ENCODE measurements around the gene GJC2.

Gene GJC2

DNA sequence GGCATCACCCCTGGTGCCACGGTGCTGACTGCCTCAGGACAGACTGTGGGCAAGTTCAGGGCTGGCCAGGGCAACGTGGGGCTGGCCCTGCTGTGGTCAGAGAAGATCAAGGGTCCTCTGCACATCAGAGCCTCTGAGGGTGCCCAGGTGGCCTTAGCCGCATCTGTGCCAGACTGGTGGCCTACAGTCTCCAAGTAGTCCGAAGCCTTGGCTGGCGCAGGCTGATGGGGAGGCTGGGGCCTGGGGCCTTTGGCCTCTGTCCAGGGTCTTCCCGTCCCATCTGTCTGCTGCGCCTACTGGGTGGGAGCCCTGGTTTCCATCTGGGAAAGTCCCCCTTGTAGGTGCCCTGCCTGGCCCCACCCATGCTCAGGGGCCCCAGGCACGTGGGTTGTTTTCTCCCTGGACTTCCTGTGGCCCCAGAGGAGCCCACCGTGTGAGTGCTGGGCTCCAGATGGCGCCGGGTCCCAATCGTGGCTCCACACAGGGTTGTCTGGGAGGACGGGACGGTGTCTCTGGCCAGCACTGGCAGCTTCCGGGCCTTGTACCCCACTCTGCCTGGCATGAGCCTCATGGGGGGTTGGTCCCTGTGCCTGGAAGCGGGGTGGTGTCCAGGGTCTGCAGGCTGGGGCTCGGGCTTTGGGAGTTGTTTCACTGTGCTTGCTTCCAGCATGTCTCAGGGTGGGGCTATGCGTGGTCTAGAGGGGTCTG, 25.7 kb downstream of the GJC2 start:
- Histone ChIP-seq H3K4me1 (ENCODE audit: insufficient read depth, low read length, poor library complexity, severe bottlenecking) (peaks cover 3% of the 10 kb centered on the region), H3K36me3 (ENCODE audit: insufficient read depth, low read length) (peaks cover 17% of the 10 kb centered on the region; the same call in 1 of the 2 replicates), H2AFZ (ENCODE audit: low read length) (no peak overlapping the region), H3K4me2 (ENCODE audit: low read depth, low read length, poor library complexity, severe bottlenecking) (no peak overlapping the region), H3K9ac (ENCODE audit: low read depth, low read length, poor library complexity, severe bottlenecking) (no peak overlapping the region), H3K27me3 (ENCODE audit: insufficient read depth, low read length, poor library complexity, severe bottlenecking) (no peaks in the 10 kb centered on the region), H3K9me2 (replicated peaks; ENCODE audit: low read depth, low read length) (no peaks in the 10 kb centered on the region), H4K20me1 (ENCODE audit: insufficient read depth, low read length, poor library complexity, severe bottlenecking) (no peaks in the 10 kb centered on the region), H3K4me3 (ENCODE audit: low read length, poor library complexity, severe bottlenecking) (no peak overlapping the region), H3K79me2 (ENCODE audit: insufficient read depth, low read length) (peaks cover 17% of the 10 kb centered on the region; the same call in 1 of the 2 replicates), H3F3A (ENCODE audit: low read depth) (no peaks in the 10 kb centered on the region), H3K9me3 (ENCODE audit: insufficient read depth, low read depth, low read length) (no peaks in the 10 kb centered on the region)
- TF ChIP-seq, protein P1, sequence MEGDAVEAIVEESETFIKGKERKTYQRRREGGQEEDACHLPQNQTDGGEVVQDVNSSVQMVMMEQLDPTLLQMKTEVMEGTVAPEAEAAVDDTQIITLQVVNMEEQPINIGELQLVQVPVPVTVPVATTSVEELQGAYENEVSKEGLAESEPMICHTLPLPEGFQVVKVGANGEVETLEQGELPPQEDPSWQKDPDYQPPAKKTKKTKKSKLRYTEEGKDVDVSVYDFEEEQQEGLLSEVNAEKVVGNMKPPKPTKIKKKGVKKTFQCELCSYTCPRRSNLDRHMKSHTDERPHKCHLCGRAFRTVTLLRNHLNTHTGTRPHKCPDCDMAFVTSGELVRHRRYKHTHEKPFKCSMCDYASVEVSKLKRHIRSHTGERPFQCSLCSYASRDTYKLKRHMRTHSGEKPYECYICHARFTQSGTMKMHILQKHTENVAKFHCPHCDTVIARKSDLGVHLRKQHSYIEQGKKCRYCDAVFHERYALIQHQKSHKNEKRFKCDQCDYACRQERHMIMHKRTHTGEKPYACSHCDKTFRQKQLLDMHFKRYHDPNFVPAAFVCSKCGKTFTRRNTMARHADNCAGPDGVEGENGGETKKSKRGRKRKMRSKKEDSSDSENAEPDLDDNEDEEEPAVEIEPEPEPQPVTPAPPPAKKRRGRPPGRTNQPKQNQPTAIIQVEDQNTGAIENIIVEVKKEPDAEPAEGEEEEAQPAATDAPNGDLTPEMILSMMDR (conservative IDR thresholded peaks at IDR 0.05; ENCODE audit: low read length) = no peak
- no peak for TF ChIP-seq EZH2phosphoT487 (IDR thresholded peaks at IDR 0.05; ENCODE audit: borderline replicate concordance)

DNA sequence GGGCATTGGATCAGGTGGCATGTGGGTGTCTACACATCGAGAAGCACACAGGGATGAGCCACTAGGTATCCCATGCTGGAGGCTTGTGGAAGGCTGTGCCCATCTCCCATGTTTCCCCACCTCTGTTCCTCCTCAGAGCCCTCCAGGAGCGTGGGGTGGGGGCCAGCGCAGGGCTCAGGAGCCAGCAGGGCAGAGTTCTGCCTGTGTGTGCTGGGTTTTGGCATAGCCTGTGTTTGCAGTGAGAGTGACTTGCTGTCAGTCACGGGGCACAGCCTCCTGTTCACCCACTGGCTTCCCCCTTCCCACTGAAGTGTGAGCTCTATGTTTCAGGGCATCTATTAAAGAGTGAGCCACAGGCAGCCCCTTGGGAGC, 26.3 kb downstream of the GJC2 start:
- H2AFZ ChIP-seq (ENCODE audit: low read length) = no peak overlapping the region
- H3K36me3 ChIP-seq (ENCODE audit: insufficient read depth, low read length) = peaks cover 17% of the 10 kb centered on the region; the same call in 1 of the 2 replicates
- H3K4me1 ChIP-seq (ENCODE audit: insufficient read depth, low read length, poor library complexity, severe bottlenecking) = peaks cover 2% of the 10 kb centered on the region
- H3K4me3 ChIP-seq (ENCODE audit: low read length, poor library complexity, severe bottlenecking) = no peak overlapping the region
- peaks cover 13% of the 10 kb centered on the region; the same call in 1 of the 2 replicates for H3K79me2 ChIP-seq (ENCODE audit: insufficient read depth, low read length)
- H3K9me3 ChIP-seq (ENCODE audit: insufficient read depth, low read depth, low read length) = no peaks in the 10 kb centered on the region
- H3K4me2 ChIP-seq (ENCODE audit: low read depth, low read length, poor library complexity, severe bottlenecking) = no peak overlapping the region
- H3K9me2 ChIP-seq (replicated peaks; ENCODE audit: low read depth, low read length) = no peaks in the 10 kb centered on the region
- no peak overlapping the region for H3K9ac ChIP-seq (ENCODE audit: low read depth, low read length, poor library complexity, severe bottlenecking)
- no peaks in the 10 kb centered on the region for H4K20me1 ChIP-seq (ENCODE audit: insufficient read depth, low read length, poor library complexity, severe bottlenecking)
- TF ChIP-seq, protein P1 (conservative IDR thresholded peaks at IDR 0.05; ENCODE audit: low read length) = no peak
- no peak for TF ChIP-seq EZH2phosphoT487 (IDR thresholded peaks at IDR 0.05; ENCODE audit: borderline replicate concordance)
- H3K27me3 ChIP-seq (ENCODE audit: insufficient read depth, low read length, poor library complexity, severe bottlenecking) = no peaks in the 10 kb centered on the region
- H3F3A ChIP-seq (ENCODE audit: low read depth) = no peaks in the 10 kb centered on the region

DNA sequence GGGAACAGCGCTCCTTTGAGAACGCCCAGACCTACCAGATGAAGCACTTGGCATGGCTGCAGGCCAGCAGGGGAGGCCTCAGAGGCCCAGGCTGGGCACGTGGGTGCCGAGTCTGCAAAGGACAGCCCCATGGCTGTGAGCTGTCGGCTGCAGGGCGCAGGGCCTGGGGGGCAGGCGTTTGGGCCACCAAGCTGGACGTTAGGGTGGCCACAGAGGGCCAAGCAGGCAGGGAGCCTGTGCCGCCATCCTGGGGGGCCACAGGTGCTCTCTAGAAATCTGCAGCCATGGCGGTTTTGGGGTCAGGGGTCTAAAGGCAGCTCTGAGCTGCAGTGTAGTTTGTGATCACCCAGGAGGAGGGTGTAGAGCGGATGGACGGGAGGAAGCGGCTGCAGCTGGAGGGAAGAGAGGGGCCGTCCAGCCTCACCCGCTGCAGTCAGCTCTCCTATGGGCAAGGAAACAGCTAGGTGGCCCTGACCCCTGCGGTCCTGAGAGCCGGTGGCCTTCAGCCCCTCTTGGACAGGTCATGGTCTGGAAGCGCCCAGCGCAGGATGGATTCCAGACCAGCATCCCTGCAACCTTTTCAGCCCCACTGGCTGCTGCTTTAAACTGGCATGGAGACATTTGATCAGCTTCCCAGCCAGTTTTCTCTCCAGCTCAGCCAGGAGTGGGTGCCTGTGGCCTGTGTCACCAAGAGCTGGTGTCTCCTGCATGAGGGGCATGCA, 26.9 kb downstream of the GJC2 start:
- H4K20me1 ChIP-seq (ENCODE audit: insufficient read depth, low read length, poor library complexity, severe bottlenecking) = no peaks in the 10 kb centered on the region
- no peaks in the 10 kb centered on the region for H3K4me1 ChIP-seq (ENCODE audit: insufficient read depth, low read length, poor library complexity, severe bottlenecking)
- H3K36me3 ChIP-seq (ENCODE audit: insufficient read depth, low read length) = peaks cover 17% of the 10 kb centered on the region; the same call in 1 of the 2 replicates
- peaks cover 11% of the 10 kb centered on the region; the same call in 1 of the 2 replicates for H3K79me2 ChIP-seq (ENCODE audit: insufficient read depth, low read length)
- TF ChIP-seq EZH2phosphoT487 (IDR thresholded peaks at IDR 0.05; ENCODE audit: borderline replicate concordance) = no peak
- TF ChIP-seq, protein P1 (conservative IDR thresholded peaks at IDR 0.05; ENCODE audit: low read length) = no peak
- no peak overlapping the region for H3K4me2 ChIP-seq (ENCODE audit: low read depth, low read length, poor library complexity, severe bottlenecking)
- H3K27me3 ChIP-seq (ENCODE audit: insufficient read depth, low read length, poor library complexity, severe bottlenecking) = no peaks in the 10 kb centered on the region
- no peaks in the 10 kb centered on the region for H3F3A ChIP-seq (ENCODE audit: low read depth)
- H3K9me3 ChIP-seq (ENCODE audit: insufficient read depth, low read depth, low read length) = no peaks in the 10 kb centered on the region
- H2AFZ ChIP-seq (ENCODE audit: low read length) = no peak overlapping the region
- no peak overlapping the region for H3K9ac ChIP-seq (ENCODE audit: low read depth, low read length, poor library complexity, severe bottlenecking)
- H3K4me3 ChIP-seq (ENCODE audit: low read length, poor library complexity, severe bottlenecking) = no peak overlapping the region
- H3K9me2 ChIP-seq (replicated peaks; ENCODE audit: low read depth, low read length) = no peaks in the 10 kb centered on the region
